GM21515 (cell line): ENCODE measurements around the gene ZNF563.

Experiments used
- ATAC-seq: cut with Tn5 transposase; IDR thresholded peaks from one replicate; pipeline ENCODE4 v1.9.1; 2021; ENCODE audit not compliant: unreplicated experiment

Gene ZNF563

GRCh38 chr19:12295191-12295590, 38.2 kb downstream of the ZNF563 start:
- ATAC-seq = no peak

- ATAC-seq = peak; percentile 84
Observed at GRCh38 chr19:12294249-12295158, 38.9 kb downstream of the ZNF563 start, which contains the start of gene ZNF44. TSS of gene ZNF44 (minus strand) at chr19:12294883. CDS start at chr19:12294694, 189 bp downstream.

- peak; percentile 42 for ATAC-seq
Observed at GRCh38 chr19:12293777-12294248, 39.6 kb downstream of the ZNF563 start.

- no peak for ATAC-seq
Observed at GRCh38 chr19:12289790-12290065, 43.7 kb downstream of the ZNF563 start.

GRCh38 chr19:12287958-12288500, 45.4 kb downstream of the ZNF563 start:
- no peak for ATAC-seq

- no peak for ATAC-seq
Observed at GRCh38 chr19:12284631-12285030, 48.8 kb downstream of the ZNF563 start.

- ATAC-seq = no peak
Observed at GRCh38 chr19:12284226-12284625, 49.2 kb downstream of the ZNF563 start.

- ATAC-seq = no peak
Observed at GRCh38 chr19:12278713-12279112, 54.7 kb downstream of the ZNF563 start.

- no peak for ATAC-seq
Observed at GRCh38 chr19:12272980-12273901, 60.2 kb downstream of the ZNF563 start.

GRCh38 chr19:12272386-12272785, 61.0 kb downstream of the ZNF563 start:
- no peak for ATAC-seq

GRCh38 chr19:12270854-12271253, 62.6 kb downstream of the ZNF563 start:
- ATAC-seq = no peak
